ENCODE data around the gene TXNL4B.

TXNL4B gene

GRCh38 chr16:72093448-72094265, at the start of gene TXNL4B, which contains the start of gene DHX38:
Gene TXNL4B, minus strand, starts transcription at chr16:72093620. Its CDS starts 2,871 bp downstream, at chr16:72090749.
Gene DHX38, plus strand, starts transcription at chr16:72093847. Its CDS starts 2,311 bp downstream, at chr16:72096158.
- DNase-seq (ENCODE audit: low read depth) = peak; percentile 82

DNA sequence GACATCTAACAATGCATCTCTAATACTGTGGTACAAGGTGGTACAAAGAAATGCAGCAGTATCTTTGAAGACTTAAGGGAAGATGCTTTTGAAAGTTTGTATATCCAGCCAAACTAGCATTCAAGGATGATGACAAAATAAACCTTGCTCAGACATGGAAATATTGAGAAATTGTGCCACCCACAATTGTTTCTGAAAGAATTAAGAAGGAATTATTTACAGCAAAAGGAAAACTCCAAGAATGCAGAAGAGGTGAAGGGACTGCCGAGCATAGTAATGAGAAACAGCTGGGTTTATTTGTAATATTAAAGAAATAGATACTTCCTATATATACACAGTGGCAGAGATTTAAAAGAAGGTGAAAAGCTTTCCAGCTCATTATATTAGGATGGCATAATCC, 49.1 kb upstream of the TXNL4B start:
- DNase-seq (ENCODE audit: low read depth) = no peak

- no peak for DNase-seq (ENCODE audit: low read depth)
Measured at GRCh38 chr16:72139908-72140307, 46.5 kb upstream of the TXNL4B start.

DNA sequence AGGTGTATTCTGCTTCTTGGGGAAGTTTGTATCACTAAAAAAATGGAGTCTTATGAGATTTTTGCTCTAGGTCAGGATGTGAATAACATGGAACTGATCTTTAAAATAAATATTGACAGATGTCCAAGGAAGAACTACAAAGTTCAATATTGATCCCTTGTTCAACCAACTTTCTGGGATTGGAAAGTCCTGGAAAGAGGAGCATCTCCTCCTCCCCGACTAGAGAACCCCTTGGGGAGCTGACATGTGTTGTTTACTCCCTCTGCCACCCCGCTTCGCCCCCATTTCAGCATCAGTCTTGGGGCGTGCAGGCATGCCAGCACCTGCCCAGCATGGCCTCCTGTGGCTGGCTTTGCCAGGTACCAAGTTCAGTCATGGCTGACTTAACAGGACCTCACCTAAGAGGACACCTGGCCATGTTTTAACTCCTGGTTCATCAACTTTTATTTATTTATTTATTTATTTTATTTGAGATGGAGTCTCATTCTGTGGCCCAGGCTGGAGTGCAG, 44.7 kb upstream of the TXNL4B start:
- DNase-seq (ENCODE audit: low read depth) = no peak

- DNase-seq (ENCODE audit: low read depth) = no peak
Measured at GRCh38 chr16:72137380-72138063, 44.1 kb upstream of the TXNL4B start.

GRCh38 chr16:72134507-72134906, 41.1 kb upstream of the TXNL4B start:
- DNase-seq (ENCODE audit: low read depth) = no peak

DNA sequence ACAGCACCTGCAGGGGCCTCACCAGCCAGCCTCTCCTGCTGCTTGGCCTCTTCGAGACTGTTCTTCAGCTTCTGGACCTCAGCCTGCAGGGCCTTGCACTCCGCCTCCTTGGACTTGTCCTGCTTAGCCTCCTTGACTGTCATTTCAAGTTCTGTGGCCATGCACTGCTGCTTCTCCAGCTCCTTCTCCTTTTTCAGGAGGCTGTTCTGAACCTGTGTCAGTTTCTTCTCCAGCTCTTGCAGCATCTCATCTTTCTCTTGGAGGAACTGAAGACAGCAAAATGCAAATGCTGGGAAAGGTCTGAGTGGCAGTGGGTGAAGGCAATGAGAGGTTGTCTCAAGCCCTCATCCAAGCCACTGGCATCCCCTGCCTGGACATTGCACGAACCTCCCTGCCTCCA, 39.3 kb upstream of the TXNL4B start:
- no peak for DNase-seq (ENCODE audit: low read depth)

DNA sequence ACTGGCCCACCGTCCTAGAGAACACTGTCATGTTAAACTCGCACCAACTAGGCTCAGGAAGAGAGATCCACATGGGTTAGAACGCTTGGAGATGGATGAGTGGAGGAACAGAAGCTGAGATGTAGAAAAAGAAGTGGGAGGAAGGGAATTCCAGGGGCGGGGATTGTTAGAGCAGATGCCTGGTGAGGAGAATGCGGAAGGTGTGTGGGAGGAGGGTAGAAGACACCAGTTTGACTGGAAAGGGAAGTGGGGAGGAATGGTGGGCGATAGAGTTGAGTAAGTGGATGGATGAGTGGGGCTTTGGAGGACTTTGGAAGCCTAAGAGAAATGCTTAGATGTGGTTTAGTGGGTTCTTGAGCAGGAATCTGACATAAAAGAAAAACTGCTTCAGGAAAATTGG, 37.6 kb upstream of the TXNL4B start:
- DNase-seq (ENCODE audit: low read depth) = no peak

DNA sequence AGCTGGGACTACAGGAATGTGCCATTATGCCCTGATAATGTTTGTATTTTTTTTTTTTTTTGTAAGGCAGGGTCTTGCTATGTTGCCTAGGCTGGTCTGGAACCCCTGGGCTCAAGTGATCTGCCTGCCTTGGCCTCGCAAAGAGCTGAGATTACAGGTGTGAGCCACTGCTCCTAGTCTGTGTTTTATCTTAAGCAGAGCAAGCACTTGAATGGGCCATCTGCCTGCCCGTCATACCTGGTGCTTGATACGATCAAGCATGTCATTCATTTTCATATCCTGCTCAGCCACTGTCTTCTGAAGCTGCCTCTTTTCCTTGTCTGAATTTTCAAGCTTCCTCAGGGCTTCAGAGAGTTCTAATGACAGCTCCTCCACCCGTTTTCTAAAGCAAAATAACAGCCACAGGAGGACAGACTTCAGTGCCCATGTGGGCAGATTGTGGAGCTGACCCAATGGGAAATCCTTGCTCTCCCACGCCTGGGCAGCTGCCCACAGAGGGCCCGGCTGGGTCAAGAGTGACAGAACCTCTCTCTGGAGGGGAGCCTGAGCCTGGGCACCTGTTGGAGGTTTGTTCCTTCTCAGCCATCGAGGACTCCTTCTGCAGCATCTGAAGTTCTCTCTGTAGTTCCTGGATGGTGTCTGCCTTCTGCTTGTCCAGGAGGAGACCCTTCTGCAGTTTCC, 36.7 kb upstream of the TXNL4B start:
- no peak for DNase-seq (ENCODE audit: low read depth)

- DNase-seq (ENCODE audit: low read depth) = no peak
Measured at GRCh38 chr16:72128701-72129100, 35.3 kb upstream of the TXNL4B start.

DNA sequence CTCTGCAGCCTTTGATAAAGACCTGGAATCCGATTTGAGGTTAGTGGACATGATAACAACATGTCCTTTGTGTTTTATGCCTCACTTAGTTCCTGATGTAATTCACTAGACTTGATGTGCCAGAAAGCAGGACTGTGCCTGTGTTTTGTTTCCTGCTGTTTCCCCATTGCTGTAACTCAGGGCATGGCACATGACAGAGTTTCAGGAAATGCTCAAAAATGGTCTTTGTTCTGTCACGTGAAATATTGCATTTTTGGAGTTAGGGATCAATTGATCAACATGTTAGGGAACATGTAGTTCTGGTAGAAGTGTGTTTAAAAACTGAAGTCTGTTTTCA, 33.0 kb upstream of the TXNL4B start:
- no peak for DNase-seq (ENCODE audit: low read depth)

- no peak for DNase-seq (ENCODE audit: low read depth)
Measured at GRCh38 chr16:72125635-72126428, 32.4 kb upstream of the TXNL4B start.

DNA sequence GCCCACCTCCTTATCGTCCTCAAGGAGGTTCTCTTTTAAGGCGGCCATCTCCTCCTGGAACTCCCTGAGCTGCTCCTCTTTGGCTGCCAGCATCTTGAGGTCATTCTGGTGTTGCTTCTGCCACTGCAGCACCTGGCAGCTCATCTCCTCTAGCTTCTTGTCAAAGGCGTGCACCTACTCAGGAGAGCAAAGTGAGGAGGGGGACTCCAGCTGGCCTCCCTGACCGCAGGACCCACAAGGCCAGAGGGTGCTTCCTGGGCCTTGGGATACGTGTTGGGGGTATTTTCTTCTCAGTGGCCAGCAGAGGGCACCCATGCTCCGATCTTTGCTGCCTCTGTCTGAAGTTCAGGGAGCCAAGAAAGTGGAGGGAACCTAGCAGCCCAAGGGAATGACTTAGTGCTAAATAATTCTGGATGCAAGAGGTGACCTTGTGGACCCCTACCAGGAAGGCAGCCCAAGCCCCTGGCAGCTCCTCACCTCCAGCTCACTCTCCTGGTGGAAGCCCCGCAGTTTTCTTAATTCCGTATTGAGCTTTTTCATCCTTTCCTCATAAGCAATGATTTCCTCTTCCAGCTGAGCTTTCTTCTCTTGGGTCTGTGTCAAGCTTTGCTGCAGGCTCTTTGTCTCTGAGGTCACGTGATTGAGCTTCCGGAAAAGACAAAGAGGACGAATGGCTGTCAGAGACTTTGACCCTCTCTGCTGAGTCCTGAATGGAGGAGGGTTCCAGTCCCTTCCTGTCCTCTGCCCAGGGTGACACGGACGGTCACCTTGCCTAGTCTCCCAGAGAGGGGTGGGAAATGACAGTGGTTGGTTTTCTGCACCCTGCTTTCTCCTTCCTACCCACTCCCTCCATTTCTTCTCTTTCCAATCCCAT, 31.6 kb upstream of the TXNL4B start:
- peak; percentile 53 for DNase-seq (ENCODE audit: low read depth)

DNA sequence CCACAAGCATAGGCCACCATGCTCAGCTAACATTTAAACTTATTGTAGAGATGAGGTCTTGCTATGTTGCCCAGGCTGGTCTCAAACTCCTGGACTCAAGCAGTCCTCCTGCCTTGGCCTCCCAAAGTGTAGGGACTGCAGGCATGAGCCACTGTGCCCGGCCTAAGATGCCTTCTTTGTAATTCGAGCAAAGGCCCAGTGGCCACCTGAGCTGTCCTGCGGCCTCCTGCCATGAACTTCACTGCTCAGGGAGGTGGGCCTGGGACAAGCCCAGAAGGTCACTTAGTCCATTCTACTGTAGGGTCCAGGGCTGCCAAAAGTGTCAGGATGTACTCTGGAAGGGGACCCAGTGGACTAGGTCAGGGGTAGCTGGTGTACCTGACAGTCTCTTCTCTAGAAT, 30.7 kb upstream of the TXNL4B start:
- DNase-seq (ENCODE audit: low read depth) = no peak

DNA sequence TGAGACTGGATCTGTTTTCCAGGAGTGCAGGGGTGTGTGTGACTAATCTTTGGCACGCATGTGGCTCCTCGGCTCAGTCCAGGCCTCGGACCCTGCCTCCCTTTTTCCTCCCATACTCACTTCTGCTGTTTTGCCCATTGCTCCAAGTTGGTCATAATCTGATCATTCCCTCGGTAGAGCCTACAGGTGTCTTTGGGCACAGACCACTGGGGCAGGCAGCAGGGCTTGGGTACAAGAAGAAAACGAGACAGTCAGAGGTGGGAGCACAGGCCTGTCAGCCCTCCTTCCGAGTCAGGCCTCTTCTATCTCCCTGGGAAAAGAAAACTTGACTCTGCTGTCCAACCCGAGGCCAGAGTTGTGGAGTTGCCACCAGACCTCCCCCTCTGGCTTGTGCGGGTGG, 30.0 kb upstream of the TXNL4B start:
- DNase-seq (ENCODE audit: low read depth) = no peak

- no peak for DNase-seq (ENCODE audit: low read depth)
Measured at GRCh38 chr16:72122916-72123315, 29.5 kb upstream of the TXNL4B start.

- no peak for DNase-seq (ENCODE audit: low read depth)
Measured at GRCh38 chr16:72122308-72122707, 28.9 kb upstream of the TXNL4B start.

DNA sequence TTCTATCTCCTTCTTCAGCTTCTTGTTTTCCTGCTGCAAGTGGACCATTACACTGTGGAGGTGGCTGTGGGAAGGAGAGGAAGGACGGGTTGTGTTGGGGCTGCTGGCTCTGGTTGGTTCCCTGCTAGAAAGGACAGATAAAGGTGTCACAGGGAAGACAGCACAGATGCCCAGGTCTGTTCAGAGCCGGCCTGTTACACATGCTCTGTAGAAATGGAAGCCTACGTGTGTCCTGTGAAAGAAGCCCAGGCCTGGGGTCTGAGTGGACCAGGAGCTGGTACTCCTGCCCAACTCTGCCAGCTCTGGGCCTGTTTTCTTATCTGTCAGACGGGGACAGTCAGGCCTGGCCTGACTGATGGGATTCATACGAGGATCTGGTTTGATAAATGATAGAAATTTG, 26.6 kb upstream of the TXNL4B start:
- no peak for DNase-seq (ENCODE audit: low read depth)

DNA sequence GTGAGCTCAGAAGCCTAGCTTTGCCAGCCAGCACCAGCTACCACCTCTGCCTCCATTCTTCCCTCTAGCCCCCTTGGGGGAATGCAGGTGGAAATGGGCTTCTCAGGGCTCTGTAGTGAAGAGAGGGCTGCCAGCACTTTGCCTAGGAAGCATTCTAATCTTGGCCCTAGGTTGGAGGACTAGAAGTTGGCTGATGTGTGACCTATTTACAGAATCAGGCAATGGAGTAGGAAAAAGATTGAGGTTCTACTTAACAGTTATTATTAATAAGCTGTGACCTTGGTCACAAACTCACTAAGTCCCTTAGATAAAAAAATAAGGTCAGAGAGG, 20.2 kb upstream of the TXNL4B start:
- DNase-seq (ENCODE audit: low read depth) = no peak

DNA sequence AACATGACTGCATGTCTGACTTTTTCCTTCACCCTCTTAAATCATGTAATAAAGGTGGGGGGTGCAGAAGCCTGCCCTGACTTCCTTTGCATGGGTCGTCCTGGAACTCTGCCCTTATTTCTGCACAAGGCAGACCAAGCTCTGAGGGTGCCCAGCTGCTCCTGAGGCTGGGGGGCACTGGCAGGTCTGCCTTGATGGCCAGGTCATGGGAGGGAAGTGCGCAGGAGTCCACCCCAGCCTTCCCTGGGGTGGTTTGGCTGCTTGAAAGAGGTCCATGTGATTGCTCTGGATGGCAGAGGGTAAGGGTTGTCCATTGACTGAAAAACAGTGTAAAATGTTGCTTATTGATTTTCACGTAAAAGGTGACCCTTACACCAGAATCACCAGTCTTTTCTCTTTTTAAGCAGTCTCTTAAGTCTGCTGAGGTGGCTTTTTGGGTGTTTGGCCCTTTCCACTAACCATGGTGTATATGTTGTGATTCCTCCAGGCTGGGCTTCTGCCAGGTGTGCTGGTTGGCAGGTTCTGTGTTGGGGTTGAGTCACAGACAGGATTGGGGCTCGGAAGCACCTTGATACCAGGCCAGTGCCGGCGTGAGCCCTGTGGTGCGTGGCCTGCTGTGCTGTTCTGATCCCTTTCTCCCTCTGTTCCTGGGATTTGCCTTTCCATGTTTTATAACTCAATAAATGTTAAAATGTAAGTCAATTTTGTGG, 19.6 kb upstream of the TXNL4B start:
- no peak for DNase-seq (ENCODE audit: low read depth)

DNA sequence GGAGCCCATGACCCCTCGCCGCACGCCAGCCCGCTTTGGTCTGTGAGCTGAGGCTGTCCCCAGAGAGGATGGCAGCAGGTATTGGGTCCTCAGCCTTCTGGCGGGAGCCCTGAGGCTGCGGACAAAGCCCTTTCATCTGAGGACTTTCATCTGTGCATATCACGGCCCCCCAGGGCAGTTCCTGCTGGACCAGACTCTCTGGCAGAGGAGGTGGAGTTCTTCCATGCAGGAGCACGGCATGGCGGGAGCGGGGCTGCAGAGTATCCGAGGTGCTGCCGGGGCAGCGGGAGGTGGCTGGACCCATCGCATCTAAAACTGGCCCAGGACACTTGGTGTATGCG, 19.0 kb upstream of the TXNL4B start:
- no peak for DNase-seq (ENCODE audit: low read depth)
